ENCODE measurements around the gene NUP93.

Gene NUP93

GRCh38 chr16:56869513-56870275 is 139.8 kb downstream of the NUP93 start:
- Histone ChIP-seq H3K27me3 (replicated peaks; ENCODE audit: insufficient read depth, low read length) (no peaks in the 10 kb centered on the region), H4K20me1 (ENCODE audit: insufficient read depth, low read length) (no peaks in the 10 kb centered on the region), H2AFZ (ENCODE audit: low read length) (no peak overlapping the region), H3K4me2 (ENCODE audit: low read depth, low read length) (no peak overlapping the region), H3K9me3 (replicated peaks; ENCODE audit: insufficient read depth, low read length) (no peaks in the 10 kb centered on the region), H3K4me1 (ENCODE audit: low read length) (peaks cover 26% of the 10 kb centered on the region), H3K9ac (ENCODE audit: low read length) (no peak overlapping the region), H3K27ac (ENCODE audit: low read length) (no peak overlapping the region), H3K4me3 (ENCODE audit: low read length) (no peak overlapping the region), H3K36me3 (replicated peaks; ENCODE audit: insufficient read depth, low read length) (no peaks in the 10 kb centered on the region), H3K9me2 (replicated peaks; ENCODE audit: insufficient read depth, low read length) (no peaks in the 10 kb centered on the region), H3K79me2 (ENCODE audit: low read length) (peaks cover 17% of the 10 kb centered on the region), H3F3A (ENCODE audit: insufficient read depth, low read length) (no peaks in the 10 kb centered on the region)
- DNase-seq: peak; percentile 24
- TF ChIP-seq EZH2 (optimal IDR thresholded peaks at IDR 0.05; ENCODE audit: low read depth, low read length) (no peak), EZH2phosphoT487 (IDR thresholded peaks at IDR 0.05; ENCODE audit: low read length) (no peak), CTCF (IDR thresholded peaks at IDR 0.05; ENCODE audit: low read length) (peak; percentile 35)

- H3K9me2 ChIP-seq (replicated peaks; ENCODE audit: insufficient read depth, low read length): no peaks in the 10 kb centered on the region
- no peak for TF ChIP-seq EZH2 (optimal IDR thresholded peaks at IDR 0.05; ENCODE audit: low read depth, low read length)
- no peak for TF ChIP-seq EZH2phosphoT487 (IDR thresholded peaks at IDR 0.05; ENCODE audit: low read length)
- TF ChIP-seq CTCF (IDR thresholded peaks at IDR 0.05; ENCODE audit: low read length): no peak
- H4K20me1 ChIP-seq (ENCODE audit: insufficient read depth, low read length): no peaks in the 10 kb centered on the region
- H3K27ac ChIP-seq (ENCODE audit: low read length): no peak overlapping the region
- H2AFZ ChIP-seq (ENCODE audit: low read length): no peak overlapping the region
- DNase-seq: no peak
- no peaks in the 10 kb centered on the region for H3K36me3 ChIP-seq (replicated peaks; ENCODE audit: insufficient read depth, low read length)
- H3K79me2 ChIP-seq (ENCODE audit: low read length): peaks cover 17% of the 10 kb centered on the region
- H3K4me1 ChIP-seq (ENCODE audit: low read length): peaks cover 26% of the 10 kb centered on the region
- H3K4me3 ChIP-seq (ENCODE audit: low read length): no peak overlapping the region
- H3K4me2 ChIP-seq (ENCODE audit: low read depth, low read length): no peak overlapping the region
- H3F3A ChIP-seq (ENCODE audit: insufficient read depth, low read length): no peaks in the 10 kb centered on the region
- H3K27me3 ChIP-seq (replicated peaks; ENCODE audit: insufficient read depth, low read length): no peaks in the 10 kb centered on the region
- no peak overlapping the region for H3K9ac ChIP-seq (ENCODE audit: low read length)
- H3K9me3 ChIP-seq (replicated peaks; ENCODE audit: insufficient read depth, low read length): no peaks in the 10 kb centered on the region
Measured at GRCh38 chr16:56870276-56870888, 140.5 kb downstream of the NUP93 start.

- Histone ChIP-seq H3K4me1 (ENCODE audit: low read length) (peaks cover 26% of the 10 kb centered on the region), H3K79me2 (ENCODE audit: low read length) (peaks cover 17% of the 10 kb centered on the region), H3K4me3 (ENCODE audit: low read length) (no peak overlapping the region), H3K27me3 (replicated peaks; ENCODE audit: insufficient read depth, low read length) (no peaks in the 10 kb centered on the region), H3K27ac (ENCODE audit: low read length) (peak overlapping the region; percentile 2; the same call in 1 of the 2 replicates), H2AFZ (ENCODE audit: low read length) (peak overlapping the region; percentile 18), H3F3A (ENCODE audit: insufficient read depth, low read length) (no peaks in the 10 kb centered on the region), H4K20me1 (ENCODE audit: insufficient read depth, low read length) (no peaks in the 10 kb centered on the region), H3K9me3 (replicated peaks; ENCODE audit: insufficient read depth, low read length) (no peaks in the 10 kb centered on the region), H3K9me2 (replicated peaks; ENCODE audit: insufficient read depth, low read length) (no peaks in the 10 kb centered on the region), H3K36me3 (replicated peaks; ENCODE audit: insufficient read depth, low read length) (no peaks in the 10 kb centered on the region), H3K9ac (ENCODE audit: low read length) (peak overlapping the region; percentile 21; the same call in 1 of the 2 replicates), H3K4me2 (ENCODE audit: low read depth, low read length) (peak overlapping the region; percentile 43; the same call in 1 of the 2 replicates)
- peak; percentile 54 for DNase-seq
- TF ChIP-seq EZH2 (optimal IDR thresholded peaks at IDR 0.05; ENCODE audit: low read depth, low read length) (no peak), EZH2phosphoT487 (IDR thresholded peaks at IDR 0.05; ENCODE audit: low read length) (no peak), CTCF (IDR thresholded peaks at IDR 0.05; ENCODE audit: low read length) (no peak)
Measured at GRCh38 chr16:56871172-56871593, 141.3 kb downstream of the NUP93 start.

Data from MM.1S (cell line).